ENCODE measurements around the gene PAPOLG.

- TF ChIP-seq CTCF (IDR thresholded peaks at IDR 0.05; ENCODE audit: insufficient read depth, low read depth, low read length) (no peak), EZH2 (IDR thresholded peaks at IDR 0.05; ENCODE audit: insufficient read depth, low read length) (no peak)
Observed at GRCh38 chr2:60742419-60742818, 13.6 kb upstream of the PAPOLG start.

All from astrocyte (in vitro differentiated cells and primary cell).